ENCODE measurements around the gene EXOSC9. TPM values are rescaled to one million over a fixed set of nuclear protein-coding genes. Genes with fewer than 3 reads are reported as not detected.

EXOSC9 gene
- total RNA-seq, 1 donor from 2014 or later: 10.6 TPM

- DNase-seq (ENCODE audit: extremely low spot score in 2 of 2): no peak
- H3K9me3 ChIP-seq: no peaks in the 10 kb centered on the region
- no peaks in the 10 kb centered on the region for H3K36me3 ChIP-seq
- no peak overlapping the region for H3K4me3 ChIP-seq
- TF ChIP-seq POLR2A (IDR thresholded peaks at IDR 0.05): no peak
- no peak for TF ChIP-seq CTCF (IDR thresholded peaks at IDR 0.05)
- TF ChIP-seq POLR2AphosphoS5 (IDR thresholded peaks at IDR 0.05; ENCODE audit: insufficient read depth in 1 of 2, low read depth in 1 of 2): no peak
- H3K4me1 ChIP-seq: no peaks in the 10 kb centered on the region
- no peaks in the 10 kb centered on the region for H3K27me3 ChIP-seq
- intact Hi-C loops (cut with DNase I): no loop called here
- no peak overlapping the region for H3K27ac ChIP-seq
Measured at GRCh38 chr4:121771869-121772268, 29.3 kb upstream of the EXOSC9 start.

- no peak for TF ChIP-seq POLR2AphosphoS5 (IDR thresholded peaks at IDR 0.05; ENCODE audit: insufficient read depth in 1 of 2, low read depth in 1 of 2)
- TF ChIP-seq POLR2A (IDR thresholded peaks at IDR 0.05): no peak
- TF ChIP-seq CTCF (IDR thresholded peaks at IDR 0.05): no peak
- DNase-seq (ENCODE audit: extremely low spot score in 2 of 2): no peak
- no peak overlapping the region for H3K27ac ChIP-seq
- intact Hi-C loops (cut with DNase I): no loop called here
- no peaks in the 10 kb centered on the region for H3K36me3 ChIP-seq
- no peaks in the 10 kb centered on the region for H3K4me1 ChIP-seq
- no peaks in the 10 kb centered on the region for H3K27me3 ChIP-seq
- H3K4me3 ChIP-seq: no peak overlapping the region
- no peaks in the 10 kb centered on the region for H3K9me3 ChIP-seq
Measured at GRCh38 chr4:121773883-121774282, 27.2 kb upstream of the EXOSC9 start.

GRCh38 chr4:121776610-121777401 is 24.3 kb upstream of the EXOSC9 start:
- no peak for DNase-seq (ENCODE audit: extremely low spot score in 2 of 2)
- Histone ChIP-seq H3K9me3 (no peaks in the 10 kb centered on the region), H3K27me3 (no peaks in the 10 kb centered on the region), H3K4me1 (no peaks in the 10 kb centered on the region), H3K27ac (no peak overlapping the region), H3K4me3 (no peak overlapping the region), H3K36me3 (no peaks in the 10 kb centered on the region)
- intact Hi-C loops (cut with DNase I): no loop called here
- TF ChIP-seq CTCF (IDR thresholded peaks at IDR 0.05) (no peak), POLR2AphosphoS5 (IDR thresholded peaks at IDR 0.05; ENCODE audit: insufficient read depth in 1 of 2, low read depth in 1 of 2) (no peak), POLR2A (IDR thresholded peaks at IDR 0.05) (no peak)

GRCh38 chr4:121777625-121778024 is 23.5 kb upstream of the EXOSC9 start:
- Histone ChIP-seq H3K27me3 (no peaks in the 10 kb centered on the region), H3K36me3 (no peaks in the 10 kb centered on the region)

More at GRCh38 chr4:121777625-121778024, 23.5 kb upstream of the EXOSC9 start:
- H3K9me3 ChIP-seq: no peaks in the 10 kb centered on the region
- intact Hi-C loops (cut with DNase I): no loop called here
- no peak for DNase-seq (ENCODE audit: extremely low spot score in 2 of 2)
- H3K27ac ChIP-seq: no peak overlapping the region
- no peaks in the 10 kb centered on the region for H3K4me1 ChIP-seq
- no peak overlapping the region for H3K4me3 ChIP-seq
- TF ChIP-seq CTCF (IDR thresholded peaks at IDR 0.05) (no peak), POLR2A (IDR thresholded peaks at IDR 0.05) (no peak), POLR2AphosphoS5 (IDR thresholded peaks at IDR 0.05; ENCODE audit: insufficient read depth in 1 of 2, low read depth in 1 of 2) (no peak)
